ENCODE measurements around the gene ERBB2. TPM values are rescaled to one million over a fixed set of nuclear protein-coding genes. Genes with fewer than 3 reads are reported as not detected.

ERBB2 gene
- polyA plus RNA-seq, 3 donors: 0.17 to 0.73 TPM; not detected in 1

- no peak for DNase-seq
Measured at GRCh38 chr17:39726617-39727016, 26.8 kb downstream of the ERBB2 start.

GRCh38 chr17:39727556-39727955 is 27.7 kb downstream of the ERBB2 start:
- H3K4me1 ChIP-seq (ENCODE audit: control insufficient read depth in 1 of 2, insufficient read depth in 2 of 2, low read length in 2 of 2): peaks cover 9 to 13% of the 10 kb centered on the region in 2 donors
- no peak overlapping the region for H3K4me3 ChIP-seq (replicated peaks in 1 of 3; ENCODE audit: low read depth in 2 of 3, low read length in 3 of 3)
- H3K79me2 ChIP-seq (ENCODE audit: insufficient read depth, low read length): peaks cover 9% of the 10 kb centered on the region
- H3K4me2 ChIP-seq (replicated peaks; ENCODE audit: extremely low read depth, low read length, poor library complexity, severe bottlenecking): no peak overlapping the region
- Mint-ChIP-seq H3K4me3 (no peak overlapping the region), H3K27ac (no peak overlapping the region), H3K4me1 (peaks cover 9% of the 10 kb centered on the region), H3K27me3 (ENCODE audit: low read depth in 3 of 3) (peaks cover 2 to 6% (median 5%) of the 10 kb centered on the region in 3 donors), H3K36me3 (peaks cover 26 to 38% of the 10 kb centered on the region in 2 donors), H3K9me3 (peaks cover 0 to 2% (median 0%) of the 10 kb centered on the region in 7 donors)
- no peaks in the 10 kb centered on the region for H3K27me3 ChIP-seq (ENCODE audit: control insufficient read depth in 2 of 2, insufficient read depth in 2 of 2, low read length in 2 of 2)
- no peaks in the 10 kb centered on the region for H3K9me3 ChIP-seq (replicated peaks in 1 of 2; ENCODE audit: control insufficient read depth in 1 of 2, insufficient read depth in 1 of 2, low read length in 2 of 2)
- DNase-seq: no peak
- intact Hi-C loops (cut with micrococcal nuclease): loop anchor here in 1 of 2 donors (5.0 kb wide), 1 partner anchor 40 kb away; the partner anchor contains the start of gene PGAP3
- TF ChIP-seq CTCF (IDR thresholded peaks at IDR 0.05): no peak
- WGBS (ENCODE audit: insufficient coverage): 94% methylated on average over 8 of the region's 10 CpGs
- H3K36me3 ChIP-seq (replicated peaks in 1 of 2; ENCODE audit: control insufficient read depth in 1 of 2, insufficient read depth in 2 of 2, low read length in 2 of 2): peaks cover 19 to 31% of the 10 kb centered on the region in 2 donors
- no peaks in the 10 kb centered on the region for H4K20me1 ChIP-seq (ENCODE audit: insufficient read depth, low read length)
- H3K27ac ChIP-seq (ENCODE audit: low read depth in 1 of 2, low read length in 2 of 2): no peak overlapping the region
- no peak overlapping the region for H2AFZ ChIP-seq (ENCODE audit: insufficient read depth, low read depth, low read length, poor library complexity, severe bottlenecking)
- no peak overlapping the region for H3K9ac ChIP-seq (ENCODE audit: insufficient read depth, low read length, poor library complexity, severe bottlenecking)

More at GRCh38 chr17:39726617-39727016, 26.8 kb downstream of the ERBB2 start:
- no peak overlapping the region for H3K9ac ChIP-seq (ENCODE audit: insufficient read depth, low read length, poor library complexity, severe bottlenecking)
- peaks cover 9% of the 10 kb centered on the region for H3K4me1 Mint-ChIP-seq
- TF ChIP-seq CTCF (IDR thresholded peaks at IDR 0.05): no peak
- H3K4me3 ChIP-seq (replicated peaks in 1 of 3; ENCODE audit: low read depth in 2 of 3, low read length in 3 of 3): no peak overlapping the region
- no peak overlapping the region for H2AFZ ChIP-seq (ENCODE audit: insufficient read depth, low read depth, low read length, poor library complexity, severe bottlenecking)
- H3K9me3 ChIP-seq (replicated peaks in 1 of 2; ENCODE audit: control insufficient read depth in 1 of 2, insufficient read depth in 1 of 2, low read length in 2 of 2): no peaks in the 10 kb centered on the region
- no peak overlapping the region for H3K4me2 ChIP-seq (replicated peaks; ENCODE audit: extremely low read depth, low read length, poor library complexity, severe bottlenecking)
- H3K36me3 Mint-ChIP-seq: peaks cover 26 to 38% of the 10 kb centered on the region in 2 donors
- H3K27me3 ChIP-seq (ENCODE audit: control insufficient read depth in 2 of 2, insufficient read depth in 2 of 2, low read length in 2 of 2): no peaks in the 10 kb centered on the region
- H3K27ac Mint-ChIP-seq: no peak overlapping the region
- intact Hi-C loops (cut with micrococcal nuclease): loop anchor here in 1 of 2 donors (5.0 kb wide), 1 partner anchor 39 kb away; the partner anchor contains the start of gene PGAP3
- no peak overlapping the region for H3K4me3 Mint-ChIP-seq
- no peak overlapping the region for H3K27ac ChIP-seq (ENCODE audit: low read depth in 1 of 2, low read length in 2 of 2)
- H3K4me1 ChIP-seq (ENCODE audit: control insufficient read depth in 1 of 2, insufficient read depth in 2 of 2, low read length in 2 of 2): peaks cover 9 to 13% of the 10 kb centered on the region in 2 donors
- peaks cover 9% of the 10 kb centered on the region for H3K79me2 ChIP-seq (ENCODE audit: insufficient read depth, low read length)
- WGBS (ENCODE audit: insufficient coverage): 99% methylated on average over 6 of the region's 9 CpGs
- H3K9me3 Mint-ChIP-seq: peaks cover 0 to 2% (median 0%) of the 10 kb centered on the region in 7 donors
- peaks cover 0 to 5% (median 1%) of the 10 kb centered on the region in 3 donors for H3K27me3 Mint-ChIP-seq (ENCODE audit: low read depth in 3 of 3)
- H3K36me3 ChIP-seq (replicated peaks in 1 of 2; ENCODE audit: control insufficient read depth in 1 of 2, insufficient read depth in 2 of 2, low read length in 2 of 2): peaks cover 19 to 31% of the 10 kb centered on the region in 2 donors
- H4K20me1 ChIP-seq (ENCODE audit: insufficient read depth, low read length): no peaks in the 10 kb centered on the region

All from CD14-positive monocyte (primary cell).